MM.1S (cell line): Measurements from ENCODE around the gene TEKT2.

Experiments used
- DNase-seq: peaks from one replicate; pipeline ENCODE4 v3.0.0-alpha.2; 2015
- H2AFZ ChIP-seq: fragments of 300-600 bp; sonication (generic); 2 replicates; pipeline ENCODE4 v1.6.0; 2016; ENCODE audit warnings: antibody characterized with exemption, low read length
- H3F3A ChIP-seq: fragments of 300-600 bp; sonication (generic); 2 replicates; pipeline ENCODE4 v1.6.1; 2016; ENCODE audit warnings: mild to moderate bottlenecking, antibody characterized with exemption, low read length, moderate library complexity, mixed read lengths; ENCODE audit not compliant: insufficient read depth
- H3K27ac ChIP-seq: fragments of 300-600 bp; sonication (generic); 2 replicates; pipeline ENCODE4 v1.5.1; 2016; ENCODE audit warnings: mild to moderate bottlenecking, low read length
- H3K27me3 ChIP-seq: fragments of 300-600 bp; sonication (generic); replicated peaks from 2 replicates; pipeline ENCODE4 v1.6.0; 2016; ENCODE audit warnings: low read length; ENCODE audit not compliant: insufficient read depth
- H3K36me3 ChIP-seq: fragments of 300-600 bp; sonication (generic); replicated peaks from 2 replicates; pipeline ENCODE4 v1.6.1; 2016; ENCODE audit warnings: mild to moderate bottlenecking, low read length, mixed read lengths; ENCODE audit not compliant: insufficient read depth
- H3K4me1 ChIP-seq: fragments of 300-600 bp; sonication (generic); 2 replicates; pipeline ENCODE4 v1.6.1; 2016; ENCODE audit warnings: low read length, mixed read lengths
- H3K4me2 ChIP-seq: fragments of 300-600 bp; sonication (generic); 2 replicates; pipeline ENCODE4 v1.6.0; 2016; ENCODE audit warnings: low read depth, low read length
- H3K4me3 ChIP-seq: fragments of 300-600 bp; sonication (generic); 2 replicates; pipeline ENCODE4 v1.5.1; 2016; ENCODE audit warnings: low read length, mixed read lengths
- H3K79me2 ChIP-seq: fragments of 300-600 bp; sonication (generic); 2 replicates; pipeline ENCODE4 v1.6.1; 2016; ENCODE audit warnings: mixed run types, low read length, mixed read lengths
- H3K9ac ChIP-seq: fragments of 300-600 bp; sonication (generic); 2 replicates; pipeline ENCODE4 v1.6.1; 2016; ENCODE audit warnings: low read length, mixed read lengths
- H3K9me2 ChIP-seq: fragments of 300-600 bp; sonication (generic); replicated peaks from 2 replicates; pipeline ENCODE4 v1.6.1; 2016; ENCODE audit warnings: mild to moderate bottlenecking, low read length, mixed read lengths; ENCODE audit not compliant: insufficient read depth
- H3K9me3 ChIP-seq: fragments of 300-600 bp; sonication (generic); replicated peaks from 2 replicates; pipeline ENCODE4 v1.6.1; 2016; ENCODE audit warnings: mild to moderate bottlenecking, low read length, mixed read lengths; ENCODE audit not compliant: insufficient read depth
- H4K20me1 ChIP-seq: fragments of 300-600 bp; sonication (generic); 2 replicates; pipeline ENCODE4 v1.6.1; 2016; ENCODE audit warnings: mild to moderate bottlenecking, low read length, moderate library complexity, mixed read lengths; ENCODE audit not compliant: insufficient read depth
- EZH2 ChIP-seq: fragments of 300-600 bp; sonication (generic); optimal IDR thresholded peaks from 2 replicates; pipeline ENCODE3; 2017; ENCODE audit warnings: low read depth, mild to moderate bottlenecking, antibody characterized with exemption, low read length, mixed read lengths
- EZH2phosphoT487 ChIP-seq: fragments of 300-600 bp; sonication (generic); IDR thresholded peaks from 2 replicates; pipeline ENCODE4 v1.6.1; 2018; ENCODE audit warnings: antibody characterized with exemption, low read length
- TF ChIP-seq, protein P1 (sequence below): fragments of 300-600 bp; sonication (generic); IDR thresholded peaks from 2 replicates; pipeline ENCODE4 v1.5.1; 2016; ENCODE audit warnings: antibody characterized with exemption, low read length, mixed read lengths

The TEKT2 gene

DNA sequence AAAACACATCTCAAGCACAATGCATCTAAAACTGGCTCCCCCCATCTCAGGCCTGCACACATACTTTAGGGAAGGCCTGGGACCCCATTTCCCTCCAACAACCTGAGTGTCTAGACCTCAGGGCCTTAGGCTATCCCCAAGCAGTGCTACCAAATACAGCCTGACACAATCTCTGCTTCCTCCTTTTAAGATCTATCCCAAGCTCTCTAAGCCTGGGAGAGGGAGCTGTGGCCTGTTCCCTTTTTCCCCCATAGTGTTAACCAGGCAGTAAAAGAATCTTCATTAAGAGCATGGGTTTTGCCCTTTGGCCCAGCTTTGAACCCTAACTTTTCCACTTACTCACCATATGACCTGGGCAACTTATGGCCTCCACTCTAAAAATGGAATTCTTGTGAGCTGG, 51.9 kb downstream of the TEKT2 start:
- Histone ChIP-seq H3K4me3 (no peak overlapping the region), H3K4me1 (no peaks in the 10 kb centered on the region), H3K27ac (no peak overlapping the region), H3K9me3 (no peaks in the 10 kb centered on the region), H3K36me3 (0 out of 2 replicates have a peak, but pooled peaks cover 4% of the 10 kb centered on the region), H3K27me3 (no peaks in the 10 kb centered on the region), H3K9ac (no peak overlapping the region), H4K20me1 (no peaks in the 10 kb centered on the region), H3F3A (no peaks in the 10 kb centered on the region), H3K4me2 (no peak overlapping the region), H2AFZ (no peak overlapping the region), H3K79me2 (peaks cover 9% of the 10 kb centered on the region; the same call in 1 of the 2 replicates), H3K9me2 (no peaks in the 10 kb centered on the region)
- DNase-seq, result no peak
- TF ChIP-seq, protein P1, sequence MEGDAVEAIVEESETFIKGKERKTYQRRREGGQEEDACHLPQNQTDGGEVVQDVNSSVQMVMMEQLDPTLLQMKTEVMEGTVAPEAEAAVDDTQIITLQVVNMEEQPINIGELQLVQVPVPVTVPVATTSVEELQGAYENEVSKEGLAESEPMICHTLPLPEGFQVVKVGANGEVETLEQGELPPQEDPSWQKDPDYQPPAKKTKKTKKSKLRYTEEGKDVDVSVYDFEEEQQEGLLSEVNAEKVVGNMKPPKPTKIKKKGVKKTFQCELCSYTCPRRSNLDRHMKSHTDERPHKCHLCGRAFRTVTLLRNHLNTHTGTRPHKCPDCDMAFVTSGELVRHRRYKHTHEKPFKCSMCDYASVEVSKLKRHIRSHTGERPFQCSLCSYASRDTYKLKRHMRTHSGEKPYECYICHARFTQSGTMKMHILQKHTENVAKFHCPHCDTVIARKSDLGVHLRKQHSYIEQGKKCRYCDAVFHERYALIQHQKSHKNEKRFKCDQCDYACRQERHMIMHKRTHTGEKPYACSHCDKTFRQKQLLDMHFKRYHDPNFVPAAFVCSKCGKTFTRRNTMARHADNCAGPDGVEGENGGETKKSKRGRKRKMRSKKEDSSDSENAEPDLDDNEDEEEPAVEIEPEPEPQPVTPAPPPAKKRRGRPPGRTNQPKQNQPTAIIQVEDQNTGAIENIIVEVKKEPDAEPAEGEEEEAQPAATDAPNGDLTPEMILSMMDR, result no peak
- TF ChIP-seq EZH2phosphoT487 (no peak), EZH2 (no peak)

- Histone ChIP-seq H3K4me2 (no peak overlapping the region), H3K27ac (no peak overlapping the region), H3K79me2 (peaks cover 15% of the 10 kb centered on the region), H3K4me3 (no peak overlapping the region), H3K9ac (no peak overlapping the region), H3K9me2 (no peaks in the 10 kb centered on the region), H3K9me3 (no peaks in the 10 kb centered on the region), H3K36me3 (0 out of 2 replicates have a peak, but pooled peaks cover 4% of the 10 kb centered on the region), H4K20me1 (no peaks in the 10 kb centered on the region), H2AFZ (no peak overlapping the region), H3K4me1 (no peaks in the 10 kb centered on the region), H3K27me3 (no peaks in the 10 kb centered on the region), H3F3A (no peaks in the 10 kb centered on the region)
- no peak for DNase-seq
- TF ChIP-seq EZH2, result no peak
- no peak for TF ChIP-seq EZH2phosphoT487
- TF ChIP-seq, protein P1, result no peak
Observed at GRCh38 chr1:36136535-36136934, 52.6 kb downstream of the TEKT2 start.

GRCh38 chr1:36137226-36137625, 53.3 kb downstream of the TEKT2 start:
- no peak overlapping the region for H3K9ac ChIP-seq
- H3K4me2 ChIP-seq, result no peak overlapping the region
- no peak overlapping the region for H3K4me3 ChIP-seq
- H3K9me2 ChIP-seq, result no peaks in the 10 kb centered on the region
- H3F3A ChIP-seq, result no peaks in the 10 kb centered on the region
- TF ChIP-seq EZH2, result no peak
- TF ChIP-seq, protein P1, result no peak
- no peak for TF ChIP-seq EZH2phosphoT487
- H3K27ac ChIP-seq, result no peak overlapping the region
- H3K36me3 ChIP-seq, result 0 out of 2 replicates have a peak, but pooled peaks cover 4% of the 10 kb centered on the region
- no peak for DNase-seq
- no peaks in the 10 kb centered on the region for H4K20me1 ChIP-seq
- peaks cover 19% of the 10 kb centered on the region for H3K79me2 ChIP-seq
- no peak overlapping the region for H2AFZ ChIP-seq
- no peaks in the 10 kb centered on the region for H3K27me3 ChIP-seq
- no peaks in the 10 kb centered on the region for H3K9me3 ChIP-seq
- no peaks in the 10 kb centered on the region for H3K4me1 ChIP-seq
